ENCODE results near the gene CHGA.

The CHGA gene

DNA sequence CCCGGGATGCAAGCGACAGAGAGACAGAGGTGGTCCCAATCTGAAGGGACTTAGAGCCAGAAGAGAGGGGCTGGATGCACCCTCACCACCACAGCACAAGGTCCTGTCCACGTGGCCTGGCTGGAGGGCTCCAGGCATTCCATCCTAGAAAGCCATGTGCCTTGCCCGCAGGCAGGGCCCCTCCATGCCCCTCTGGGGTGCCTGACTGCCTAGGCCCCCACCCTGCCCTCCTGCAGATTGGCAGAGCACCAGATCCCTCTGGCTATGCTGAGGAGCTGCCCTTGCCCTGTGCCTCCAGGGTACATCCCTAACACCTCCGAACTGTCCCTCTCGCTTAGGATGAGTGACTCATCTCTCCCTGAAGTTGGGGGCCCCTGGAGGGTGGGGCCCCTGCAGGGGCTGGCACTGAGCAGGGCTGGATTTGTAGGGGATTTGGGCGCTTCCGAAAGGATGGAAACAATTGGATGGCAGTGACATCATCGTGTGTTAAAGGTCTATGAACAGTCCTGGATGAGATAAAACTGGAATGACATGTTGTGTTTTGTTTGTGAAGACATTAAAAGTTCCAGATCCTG lies 50.9 kb downstream of the CHGA start:
- no peak for DNase-seq (ENCODE audit: low read depth)
- H3K4me3 ChIP-seq (ENCODE audit: control insufficient read depth, low read depth, low read length): no peak overlapping the region
- TF ChIP-seq, protein P1, sequence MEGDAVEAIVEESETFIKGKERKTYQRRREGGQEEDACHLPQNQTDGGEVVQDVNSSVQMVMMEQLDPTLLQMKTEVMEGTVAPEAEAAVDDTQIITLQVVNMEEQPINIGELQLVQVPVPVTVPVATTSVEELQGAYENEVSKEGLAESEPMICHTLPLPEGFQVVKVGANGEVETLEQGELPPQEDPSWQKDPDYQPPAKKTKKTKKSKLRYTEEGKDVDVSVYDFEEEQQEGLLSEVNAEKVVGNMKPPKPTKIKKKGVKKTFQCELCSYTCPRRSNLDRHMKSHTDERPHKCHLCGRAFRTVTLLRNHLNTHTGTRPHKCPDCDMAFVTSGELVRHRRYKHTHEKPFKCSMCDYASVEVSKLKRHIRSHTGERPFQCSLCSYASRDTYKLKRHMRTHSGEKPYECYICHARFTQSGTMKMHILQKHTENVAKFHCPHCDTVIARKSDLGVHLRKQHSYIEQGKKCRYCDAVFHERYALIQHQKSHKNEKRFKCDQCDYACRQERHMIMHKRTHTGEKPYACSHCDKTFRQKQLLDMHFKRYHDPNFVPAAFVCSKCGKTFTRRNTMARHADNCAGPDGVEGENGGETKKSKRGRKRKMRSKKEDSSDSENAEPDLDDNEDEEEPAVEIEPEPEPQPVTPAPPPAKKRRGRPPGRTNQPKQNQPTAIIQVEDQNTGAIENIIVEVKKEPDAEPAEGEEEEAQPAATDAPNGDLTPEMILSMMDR (IDR thresholded peaks at IDR 0.05; ENCODE audit: control insufficient read depth, insufficient read depth, low read depth, low read length, missing control alignments): no peak

DNA sequence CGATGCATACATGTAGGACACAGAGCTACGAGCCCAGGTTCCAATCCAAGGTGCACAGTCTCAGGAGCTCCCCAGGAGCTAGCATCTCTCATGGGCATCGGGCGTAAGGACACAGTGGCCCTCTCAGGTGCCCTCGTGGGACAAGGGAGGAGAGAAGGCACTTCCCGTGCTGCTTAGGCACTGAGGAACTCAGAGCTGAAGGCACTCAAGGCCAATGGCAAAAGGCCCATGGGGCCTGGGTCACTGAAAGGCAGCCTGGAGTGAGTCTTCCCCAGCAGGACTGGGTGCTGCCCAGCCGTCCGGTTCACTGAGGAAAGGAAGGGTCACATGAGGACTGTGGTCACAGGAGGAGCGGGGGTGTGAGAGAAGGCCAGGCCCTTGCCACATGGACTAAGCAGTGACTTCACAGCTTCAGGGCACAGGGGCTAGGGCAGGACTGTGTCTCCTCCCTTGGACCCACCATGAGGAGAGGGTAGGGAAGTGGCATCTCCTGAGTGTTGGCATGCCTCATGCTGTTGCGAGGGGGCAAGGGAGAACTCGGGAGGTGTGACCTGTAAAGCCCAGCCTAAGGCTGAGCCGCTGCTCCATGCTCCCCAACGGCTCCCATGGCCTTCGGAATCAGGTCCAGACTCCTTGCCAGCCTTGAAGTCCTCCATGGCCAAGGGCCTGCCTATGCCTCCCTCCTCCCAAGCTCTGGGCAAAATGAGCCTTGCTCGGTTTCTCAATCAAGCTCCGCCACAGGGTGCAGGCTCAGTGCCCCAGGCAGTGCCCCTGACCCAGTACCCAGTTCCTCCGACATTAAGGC lies 51.8 kb downstream of the CHGA start:
- no peak for DNase-seq (ENCODE audit: low read depth)
- TF ChIP-seq, protein P1 (IDR thresholded peaks at IDR 0.05; ENCODE audit: control insufficient read depth, insufficient read depth, low read depth, low read length, missing control alignments): no peak
- H3K4me3 ChIP-seq (ENCODE audit: control insufficient read depth, low read depth, low read length): no peak overlapping the region

DNA sequence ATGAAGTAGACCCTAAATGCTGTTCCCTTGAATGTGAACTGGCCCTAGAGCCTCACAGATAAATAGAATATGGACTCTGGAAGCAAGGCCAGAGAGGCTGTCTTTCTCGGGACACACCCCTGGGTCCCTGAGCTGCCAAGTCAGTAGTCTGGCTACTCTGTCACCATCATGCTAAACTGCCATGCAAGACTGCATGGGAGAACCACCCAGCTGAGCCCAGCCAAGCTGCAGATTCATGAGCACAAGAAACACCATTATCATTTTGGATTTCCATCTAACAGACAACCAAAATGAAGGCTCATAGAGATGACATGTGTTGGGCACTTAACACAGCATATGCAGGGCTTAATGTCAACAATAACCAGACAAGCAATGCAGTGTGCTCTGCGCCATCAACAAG lies 53.3 kb downstream of the CHGA start:
- TF ChIP-seq, protein P1 (IDR thresholded peaks at IDR 0.05; ENCODE audit: control insufficient read depth, insufficient read depth, low read depth, low read length, missing control alignments): no peak
- DNase-seq (ENCODE audit: low read depth): no peak
- no peak overlapping the region for H3K4me3 ChIP-seq (ENCODE audit: control insufficient read depth, low read depth, low read length)

DNA sequence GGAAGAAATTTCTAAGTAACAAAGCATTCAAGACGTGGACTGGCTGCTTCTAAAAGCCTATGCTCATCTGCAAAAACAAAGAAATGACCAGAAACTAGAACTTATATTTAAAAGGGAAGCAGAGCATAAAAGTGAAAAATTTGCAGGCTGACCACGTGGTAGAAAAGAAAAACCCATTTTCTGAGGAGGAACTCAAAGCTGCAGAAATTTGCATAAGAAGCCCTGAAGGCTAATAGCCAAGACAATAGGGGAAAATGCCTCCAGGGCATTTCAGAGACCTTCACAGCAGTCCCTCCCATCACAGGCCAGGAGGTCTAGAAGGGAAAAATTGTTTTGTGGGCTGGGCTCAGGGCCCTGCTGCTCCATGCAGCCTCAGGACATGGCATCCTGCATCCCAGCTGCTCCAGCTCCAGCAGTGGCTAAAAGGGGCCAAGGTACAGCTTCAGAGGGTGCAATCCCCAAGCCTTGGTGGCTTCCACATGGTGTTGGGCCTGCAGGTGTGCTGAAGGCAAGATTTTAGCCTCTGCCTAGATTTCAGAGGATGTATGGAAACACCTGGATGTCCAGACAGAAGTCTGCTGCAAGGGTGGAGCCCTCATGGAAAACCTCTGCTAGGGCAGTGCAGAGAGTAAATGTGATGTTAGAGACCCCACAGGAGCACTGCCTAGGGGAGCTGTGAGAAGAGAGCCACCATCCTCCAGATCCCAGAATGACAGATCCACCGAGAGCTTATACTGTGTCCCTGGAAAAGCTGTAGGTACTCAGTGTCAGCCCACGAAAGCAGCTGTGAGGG lies 55.5 kb downstream of the CHGA start:
- no peak overlapping the region for H3K4me3 ChIP-seq (ENCODE audit: control insufficient read depth, low read depth, low read length)
- no peak for DNase-seq (ENCODE audit: low read depth)
- TF ChIP-seq, protein P1 (IDR thresholded peaks at IDR 0.05; ENCODE audit: control insufficient read depth, insufficient read depth, low read depth, low read length, missing control alignments): no peak

DNA sequence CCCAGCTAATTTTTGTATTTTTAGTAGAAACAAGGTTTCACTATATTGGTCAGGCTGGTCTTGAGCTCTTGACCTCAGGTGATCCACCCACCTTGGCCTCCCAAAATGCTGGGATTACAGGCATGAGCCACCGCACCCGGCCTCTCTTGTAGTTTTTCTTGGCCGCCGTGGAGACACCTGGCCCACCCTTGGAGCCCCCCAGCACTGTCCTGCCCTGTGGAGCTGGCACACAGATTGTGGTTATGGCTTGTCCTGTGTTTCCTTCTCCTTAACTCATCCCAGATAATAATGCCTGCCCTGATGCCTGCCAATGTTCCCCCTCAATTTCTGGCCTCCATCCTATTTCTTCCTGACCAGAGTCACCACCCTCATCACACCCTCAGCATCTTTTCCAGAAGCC lies 57.9 kb downstream of the CHGA start:
- H3K4me3 ChIP-seq (ENCODE audit: control insufficient read depth, low read depth, low read length): no peak overlapping the region
- DNase-seq (ENCODE audit: low read depth): no peak
- TF ChIP-seq, protein P1 (IDR thresholded peaks at IDR 0.05; ENCODE audit: control insufficient read depth, insufficient read depth, low read depth, low read length, missing control alignments): no peak

DNA sequence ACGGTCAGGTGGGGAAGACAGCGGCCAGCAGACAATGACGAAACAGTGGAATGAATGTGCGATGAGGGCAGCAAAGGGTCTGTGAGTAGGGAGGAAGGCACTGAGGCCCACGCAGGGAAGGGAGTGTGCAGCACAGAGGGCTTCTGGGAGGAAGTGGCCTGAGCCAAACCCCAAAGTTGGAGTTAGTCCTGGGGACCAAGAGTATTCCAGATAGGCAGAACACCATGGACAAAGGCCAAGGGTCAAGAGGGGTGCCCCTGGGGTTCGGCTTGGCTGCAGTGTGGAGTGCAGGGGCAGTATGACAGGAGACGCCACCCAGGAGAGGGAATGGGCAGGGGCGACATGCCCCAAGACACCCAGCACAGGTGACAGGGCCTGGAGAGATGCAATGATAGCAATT lies 58.8 kb downstream of the CHGA start:
- TF ChIP-seq, protein P1 (IDR thresholded peaks at IDR 0.05; ENCODE audit: control insufficient read depth, insufficient read depth, low read depth, low read length, missing control alignments): no peak
- no peak for DNase-seq (ENCODE audit: low read depth)

More for the DNA sequence above, 58.8 kb downstream of the CHGA start:
- no peak overlapping the region for H3K4me3 ChIP-seq (ENCODE audit: control insufficient read depth, low read depth, low read length)
